K562 (cell line): ENCODE measurements around the gene PPP1R1C. TPM values are rescaled to one million over a fixed set of nuclear protein-coding genes. Genes with fewer than 3 reads are reported as not detected.

Experiments
- MCM7 ChIP-seq, 2 experiments: fragments of 450-650 bp; IDR thresholded peaks; 2 replicates each; pipeline ENCODE4 v1.6.1; 2016 to 2018
- MLX ChIP-seq, 2 experiments: fragments of 450-650 bp in 1 of 2; sonication (generic) in 1 of 2; formaldehyde crosslinking; conservative IDR thresholded peaks; 2 replicates each; pipeline versions ENCODE4 v1.4.0 to v1.8.1; 2020 to 2022; ENCODE audit warnings: mild to moderate bottlenecking in 1 of 2, missing genetic modification reagents in 1 of 2
- MXD1 ChIP-seq: fragments of 250-450 bp; sonication (Bioruptor Pico); IDR thresholded peaks from 2 replicates; pipeline ENCODE4 v1.8.0; 2021; ENCODE audit warnings: borderline replicate concordance, mild to moderate bottlenecking, moderate library complexity; ENCODE audit not compliant: poor library complexity, severe bottlenecking
- RAD21 ChIP-seq, 2 experiments: fragments of 250-450 bp in 1 of 2; fragments of 450-650 bp in 1 of 2; sonication (Bioruptor Pico) in 1 of 2; formaldehyde crosslinking in 1 of 2; IDR thresholded peaks in 1 of 2; conservative IDR thresholded peaks in 1 of 2; 2 replicates each; pipeline versions ENCODE4 v1.4.0 to v1.8.0; 2020 to 2022; ENCODE audit warnings: mild to moderate bottlenecking in 2 of 2, moderate library complexity in 1 of 2
- polyA plus RNA-seq, 8 experiments: library from polyadenylated mRNA; depleted of rRNA in 4 of 8; stranded (reverse) in 5 of 8; unstranded in 3 of 8; fragments of >200 nt; fragmentation: Nextera tagmentation in 2 of 8; fragmentation: Illumina TruSeq in 1 of 8; extraction: Ambion mirVana in 2 of 8; extraction: Trizol in 1 of 8; gene quantifications; 2 replicates each; pipeline versions ENCODE4 v1.2.1 to v1.2.3, GENCODE V29; 2011 to 2014; ENCODE audit warnings: inconsistent platforms in 1 of 8, missing spikeins in 1 of 8
- total RNA-seq, 7 experiments: library from RNA; depleted of rRNA in 6 of 7; stranded (reverse); fragments of >200 nt in 6 of 7; fragmentation: Illumina TruSeq in 2 of 7; extraction: Trizol in 2 of 7; gene quantifications; 2 replicates each; pipeline versions ENCODE4 v1.2.1 to v1.2.3, GENCODE V29; 2011 to 2021; ENCODE audit warnings: low replicate concordance in 1 of 7
- TF ChIP-seq, protein P1 (sequence below): fragments of 250-450 bp; sonication (Bioruptor Pico); IDR thresholded peaks from 2 replicates; pipeline ENCODE4 v1.8.0; 2021; ENCODE audit warnings: moderate library complexity, mild to moderate bottlenecking, inconsistent platforms

PPP1R1C gene
- total and polyA plus RNA-seq, 9 of the 15 experiments (the other 6 are each of a cell fraction or from before 2014, with no cell fraction given) = 0.09 to 0.64 (median 0.40) TPM; not detected in 2

GRCh38 chr2:182081602-182082260 lies 96.1 kb downstream of the PPP1R1C start (continued):
- TF ChIP-seq MLX (CRISPR knock-in tag; conservative IDR thresholded peaks at IDR 0.05) (no peak), MCM7 (IDR thresholded peaks at IDR 0.05) (no peak), RAD21 (CRISPR knock-in tag; conservative IDR thresholded peaks at IDR 0.05 in 1 of 2, IDR thresholded peaks at IDR 0.05 in 1 of 2) (no peak), MXD1 (no peak)
- TF ChIP-seq, protein P1, sequence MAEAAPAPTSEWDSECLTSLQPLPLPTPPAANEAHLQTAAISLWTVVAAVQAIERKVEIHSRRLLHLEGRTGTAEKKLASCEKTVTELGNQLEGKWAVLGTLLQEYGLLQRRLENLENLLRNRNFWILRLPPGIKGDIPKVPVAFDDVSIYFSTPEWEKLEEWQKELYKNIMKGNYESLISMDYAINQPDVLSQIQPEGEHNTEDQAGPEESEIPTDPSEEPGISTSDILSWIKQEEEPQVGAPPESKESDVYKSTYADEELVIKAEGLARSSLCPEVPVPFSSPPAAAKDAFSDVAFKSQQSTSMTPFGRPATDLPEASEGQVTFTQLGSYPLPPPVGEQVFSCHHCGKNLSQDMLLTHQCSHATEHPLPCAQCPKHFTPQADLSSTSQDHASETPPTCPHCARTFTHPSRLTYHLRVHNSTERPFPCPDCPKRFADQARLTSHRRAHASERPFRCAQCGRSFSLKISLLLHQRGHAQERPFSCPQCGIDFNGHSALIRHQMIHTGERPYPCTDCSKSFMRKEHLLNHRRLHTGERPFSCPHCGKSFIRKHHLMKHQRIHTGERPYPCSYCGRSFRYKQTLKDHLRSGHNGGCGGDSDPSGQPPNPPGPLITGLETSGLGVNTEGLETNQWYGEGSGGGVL (CRISPR knock-in tag) = no peak
